ENCODE results near the gene TRMT10A.

Gene TRMT10A

GRCh38 chr4:99563310-99564186 lies at the start of gene TRMT10A:
TRMT10A (minus strand) TSS chr4:99564039; CDS start chr4:99559338, 4,701 bp downstream.
- H3K4me1 ChIP-seq (ENCODE audit: insufficient read depth, insufficient read length), result no peaks in the 10 kb centered on the region
- DNase-seq (ENCODE audit: low read depth, low spot score), result peak; percentile 87
- no peaks in the 10 kb centered on the region for H3K36me3 ChIP-seq (ENCODE audit: insufficient read depth, insufficient read length, low read length)
- no peaks in the 10 kb centered on the region for H3K27me3 ChIP-seq (ENCODE audit: insufficient read depth, insufficient read length)
- H3K9ac ChIP-seq (ENCODE audit: insufficient read length, low read depth), result peak within 1 kb of the TSS; percentile 89
- H3K9me3 ChIP-seq (ENCODE audit: insufficient read depth, low read length), result no peaks in the 10 kb centered on the region
- H3K4me3 ChIP-seq (ENCODE audit: insufficient read length, low read depth), result peak within 1 kb of the TSS; percentile 68
- TF ChIP-seq YY1 (IDR thresholded peaks at IDR 0.05; ENCODE audit: insufficient read depth, insufficient read length) (no peak), SUZ12 (IDR thresholded peaks at IDR 0.05; ENCODE audit: extremely low read depth, insufficient read depth, insufficient read length) (no peak), ZNF274 (IDR thresholded peaks at IDR 0.05; ENCODE audit: low read depth, low read length) (no peak)

GRCh38 chr4:99612704-99613103 lies 48.9 kb upstream of the TRMT10A start:
- Histone ChIP-seq H3K4me1 (ENCODE audit: insufficient read depth, insufficient read length) (no peaks in the 10 kb centered on the region), H3K27me3 (ENCODE audit: insufficient read depth, insufficient read length) (no peaks in the 10 kb centered on the region), H3K36me3 (ENCODE audit: insufficient read depth, insufficient read length, low read length) (no peaks in the 10 kb centered on the region), H3K4me3 (ENCODE audit: insufficient read length, low read depth) (no peak overlapping the region), H3K9ac (ENCODE audit: insufficient read length, low read depth) (no peak overlapping the region), H3K9me3 (ENCODE audit: insufficient read depth, low read length) (no peaks in the 10 kb centered on the region)
- TF ChIP-seq ZNF274 (IDR thresholded peaks at IDR 0.05; ENCODE audit: low read depth, low read length), result no peak
- TF ChIP-seq YY1 (IDR thresholded peaks at IDR 0.05; ENCODE audit: insufficient read depth, insufficient read length), result no peak
- TF ChIP-seq SUZ12 (IDR thresholded peaks at IDR 0.05; ENCODE audit: extremely low read depth, insufficient read depth, insufficient read length), result no peak
- no peak for DNase-seq (ENCODE audit: low read depth, low spot score)

- no peak for TF ChIP-seq YY1 (IDR thresholded peaks at IDR 0.05; ENCODE audit: insufficient read depth, insufficient read length)
- TF ChIP-seq SUZ12 (IDR thresholded peaks at IDR 0.05; ENCODE audit: extremely low read depth, insufficient read depth, insufficient read length), result no peak
- TF ChIP-seq ZNF274 (IDR thresholded peaks at IDR 0.05; ENCODE audit: low read depth, low read length), result no peak
- Histone ChIP-seq H3K4me3 (ENCODE audit: insufficient read length, low read depth) (no peak overlapping the region), H3K4me1 (ENCODE audit: insufficient read depth, insufficient read length) (no peaks in the 10 kb centered on the region), H3K9me3 (ENCODE audit: insufficient read depth, low read length) (no peaks in the 10 kb centered on the region), H3K27me3 (ENCODE audit: insufficient read depth, insufficient read length) (no peaks in the 10 kb centered on the region), H3K9ac (ENCODE audit: insufficient read length, low read depth) (no peak overlapping the region), H3K36me3 (ENCODE audit: insufficient read depth, insufficient read length, low read length) (no peaks in the 10 kb centered on the region)
- no peak for DNase-seq (ENCODE audit: low read depth, low spot score)
Measured at GRCh38 chr4:99612281-99612680, 48.4 kb upstream of the TRMT10A start.

- H3K4me3 ChIP-seq (ENCODE audit: insufficient read length, low read depth), result no peak overlapping the region
- no peak for TF ChIP-seq SUZ12 (IDR thresholded peaks at IDR 0.05; ENCODE audit: extremely low read depth, insufficient read depth, insufficient read length)
- no peak for TF ChIP-seq YY1 (IDR thresholded peaks at IDR 0.05; ENCODE audit: insufficient read depth, insufficient read length)
- no peak for TF ChIP-seq ZNF274 (IDR thresholded peaks at IDR 0.05; ENCODE audit: low read depth, low read length)
- H3K27me3 ChIP-seq (ENCODE audit: insufficient read depth, insufficient read length), result no peaks in the 10 kb centered on the region
- H3K36me3 ChIP-seq (ENCODE audit: insufficient read depth, insufficient read length, low read length), result no peaks in the 10 kb centered on the region
- no peaks in the 10 kb centered on the region for H3K4me1 ChIP-seq (ENCODE audit: insufficient read depth, insufficient read length)
- H3K9ac ChIP-seq (ENCODE audit: insufficient read length, low read depth), result no peak overlapping the region
- DNase-seq (ENCODE audit: low read depth, low spot score), result no peak
- H3K9me3 ChIP-seq (ENCODE audit: insufficient read depth, low read length), result no peaks in the 10 kb centered on the region
Measured at GRCh38 chr4:99610605-99611175, 46.9 kb upstream of the TRMT10A start.

GRCh38 chr4:99608417-99608816 lies 44.6 kb upstream of the TRMT10A start:
- H3K4me1 ChIP-seq (ENCODE audit: insufficient read depth, insufficient read length), result no peaks in the 10 kb centered on the region
- DNase-seq (ENCODE audit: low read depth, low spot score), result no peak
- no peak for TF ChIP-seq YY1 (IDR thresholded peaks at IDR 0.05; ENCODE audit: insufficient read depth, insufficient read length)
- no peak for TF ChIP-seq SUZ12 (IDR thresholded peaks at IDR 0.05; ENCODE audit: extremely low read depth, insufficient read depth, insufficient read length)
- no peak for TF ChIP-seq ZNF274 (IDR thresholded peaks at IDR 0.05; ENCODE audit: low read depth, low read length)
- H3K27me3 ChIP-seq (ENCODE audit: insufficient read depth, insufficient read length), result no peaks in the 10 kb centered on the region
- no peaks in the 10 kb centered on the region for H3K9me3 ChIP-seq (ENCODE audit: insufficient read depth, low read length)
- H3K36me3 ChIP-seq (ENCODE audit: insufficient read depth, insufficient read length, low read length), result no peaks in the 10 kb centered on the region
- no peak overlapping the region for H3K4me3 ChIP-seq (ENCODE audit: insufficient read length, low read depth)
- H3K9ac ChIP-seq (ENCODE audit: insufficient read length, low read depth), result no peak overlapping the region

GRCh38 chr4:99606716-99607115 lies 42.9 kb upstream of the TRMT10A start:
- H3K27me3 ChIP-seq (ENCODE audit: insufficient read depth, insufficient read length), result no peaks in the 10 kb centered on the region
- no peak overlapping the region for H3K4me3 ChIP-seq (ENCODE audit: insufficient read length, low read depth)
- H3K9ac ChIP-seq (ENCODE audit: insufficient read length, low read depth), result no peak overlapping the region
- no peaks in the 10 kb centered on the region for H3K4me1 ChIP-seq (ENCODE audit: insufficient read depth, insufficient read length)
- no peaks in the 10 kb centered on the region for H3K9me3 ChIP-seq (ENCODE audit: insufficient read depth, low read length)
- no peak for DNase-seq (ENCODE audit: low read depth, low spot score)
- no peaks in the 10 kb centered on the region for H3K36me3 ChIP-seq (ENCODE audit: insufficient read depth, insufficient read length, low read length)
- no peak for TF ChIP-seq ZNF274 (IDR thresholded peaks at IDR 0.05; ENCODE audit: low read depth, low read length)
- TF ChIP-seq YY1 (IDR thresholded peaks at IDR 0.05; ENCODE audit: insufficient read depth, insufficient read length), result no peak
- no peak for TF ChIP-seq SUZ12 (IDR thresholded peaks at IDR 0.05; ENCODE audit: extremely low read depth, insufficient read depth, insufficient read length)

GRCh38 chr4:99594818-99595217 lies 31.0 kb upstream of the TRMT10A start:
- H3K36me3 ChIP-seq (ENCODE audit: insufficient read depth, insufficient read length, low read length), result no peaks in the 10 kb centered on the region
- TF ChIP-seq SUZ12 (IDR thresholded peaks at IDR 0.05; ENCODE audit: extremely low read depth, insufficient read depth, insufficient read length) (no peak), ZNF274 (IDR thresholded peaks at IDR 0.05; ENCODE audit: low read depth, low read length) (no peak), YY1 (IDR thresholded peaks at IDR 0.05; ENCODE audit: insufficient read depth, insufficient read length) (no peak)
- no peaks in the 10 kb centered on the region for H3K4me1 ChIP-seq (ENCODE audit: insufficient read depth, insufficient read length)
- H3K4me3 ChIP-seq (ENCODE audit: insufficient read length, low read depth), result no peak overlapping the region
- H3K9ac ChIP-seq (ENCODE audit: insufficient read length, low read depth), result no peak overlapping the region
- no peak for DNase-seq (ENCODE audit: low read depth, low spot score)
- H3K9me3 ChIP-seq (ENCODE audit: insufficient read depth, low read length), result no peaks in the 10 kb centered on the region
- no peaks in the 10 kb centered on the region for H3K27me3 ChIP-seq (ENCODE audit: insufficient read depth, insufficient read length)

Measured in NT2/D1 (cell line).